HG02884 (cell line): Measurements from ENCODE around the gene KCNMB3.
A peak's percentile ranks its signal among the peaks of the same experiment; 100 is the strongest.

Experiments used
- ATAC-seq: cut with Tn5 transposase; IDR thresholded peaks from one replicate; pipeline ENCODE4 v1.9.1; 2021; ENCODE audit warnings: mild to moderate bottlenecking, moderate library complexity; ENCODE audit not compliant: unreplicated experiment

The KCNMB3 gene

DNA sequence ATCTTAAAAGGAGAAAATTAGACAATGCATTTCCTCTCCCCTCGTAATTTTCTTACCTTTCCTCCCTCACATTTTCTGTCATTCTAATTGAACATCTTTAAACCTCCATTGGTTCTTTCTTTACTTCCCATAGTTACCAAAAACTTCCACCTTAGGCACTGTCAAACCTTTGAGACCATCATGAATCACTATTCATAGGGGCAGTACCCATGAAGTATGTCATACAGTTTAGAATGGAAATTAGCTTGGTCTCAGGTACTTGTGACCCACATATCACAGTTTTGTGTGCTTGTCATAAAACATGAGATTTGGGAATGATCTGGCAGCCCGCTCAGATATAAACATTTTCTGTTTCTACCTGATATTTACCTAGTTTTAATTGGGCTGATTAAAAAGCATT, 50.1 kb downstream of the KCNMB3 start:
- ATAC-seq = no peak

DNA sequence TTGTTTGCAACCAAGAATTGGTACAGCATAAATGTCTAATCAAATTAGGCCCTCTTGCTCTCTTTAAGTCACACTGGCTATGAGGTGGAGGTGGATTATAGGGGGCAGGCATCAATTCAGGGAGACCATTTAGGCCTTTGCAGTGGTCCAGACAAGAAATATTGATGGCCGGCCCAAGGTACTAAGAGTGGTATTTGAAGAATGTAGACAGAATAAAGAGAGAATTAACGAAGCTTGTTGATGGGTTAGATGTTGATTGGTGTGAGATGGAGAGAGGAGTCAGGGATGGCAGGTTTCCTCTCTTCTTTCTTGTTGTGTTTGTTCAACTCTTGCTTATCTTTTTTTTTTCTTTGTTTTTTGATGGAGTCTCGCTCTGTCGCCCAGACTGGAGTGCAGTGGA, 54.2 kb downstream of the KCNMB3 start:
- ATAC-seq = no peak

DNA sequence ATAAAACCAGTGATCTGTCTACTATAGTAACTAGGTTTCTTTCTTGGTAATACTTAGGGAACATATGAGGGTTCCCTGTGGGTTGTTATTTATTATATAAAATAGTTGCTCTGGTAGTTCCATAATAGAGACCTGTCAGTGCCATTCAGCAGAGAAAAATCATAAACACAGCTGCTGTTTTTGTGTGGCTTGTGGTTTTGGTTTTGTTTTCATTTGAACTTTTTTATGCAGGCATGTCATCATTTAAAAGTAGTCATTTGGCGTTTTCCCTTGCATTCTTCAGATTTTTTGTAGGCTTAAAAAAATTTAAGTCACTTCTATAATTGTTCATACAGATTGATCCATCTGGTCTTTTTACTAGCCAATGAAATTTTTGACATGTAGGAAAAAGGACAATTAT, 54.8 kb downstream of the KCNMB3 start:
- peak; percentile 88 for ATAC-seq

DNA sequence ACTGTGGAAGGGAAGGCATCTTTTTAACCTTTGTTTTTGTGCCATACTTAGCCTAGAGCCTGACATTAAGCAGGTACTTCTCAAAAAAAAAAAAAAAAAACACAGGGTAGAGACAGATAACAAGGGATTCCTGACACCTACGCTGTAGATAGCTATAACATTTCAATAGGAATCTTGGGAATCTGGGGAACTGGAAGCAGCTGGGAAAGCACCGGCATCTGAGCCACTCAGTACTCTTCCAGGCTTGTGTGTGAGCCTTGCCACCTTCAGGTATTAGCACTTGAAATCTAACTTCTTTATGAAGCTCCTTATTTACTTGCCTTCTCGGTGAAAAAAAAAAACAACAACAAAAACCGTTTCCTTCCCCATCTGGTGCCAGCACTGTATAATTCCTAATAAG, 56.0 kb downstream of the KCNMB3 start:
- no peak for ATAC-seq
